ENCODE results near the gene RHD. TPM values are rescaled to one million over a fixed set of nuclear protein-coding genes. Genes with fewer than 3 reads are reported as not detected.
A peak's percentile ranks its signal among the peaks of the same experiment; 100 is the strongest.

RHD gene
- total and polyA plus RNA-seq, 3 donors from 2014 or later: 0.34 to 0.50 (median 0.47) TPM

DNA sequence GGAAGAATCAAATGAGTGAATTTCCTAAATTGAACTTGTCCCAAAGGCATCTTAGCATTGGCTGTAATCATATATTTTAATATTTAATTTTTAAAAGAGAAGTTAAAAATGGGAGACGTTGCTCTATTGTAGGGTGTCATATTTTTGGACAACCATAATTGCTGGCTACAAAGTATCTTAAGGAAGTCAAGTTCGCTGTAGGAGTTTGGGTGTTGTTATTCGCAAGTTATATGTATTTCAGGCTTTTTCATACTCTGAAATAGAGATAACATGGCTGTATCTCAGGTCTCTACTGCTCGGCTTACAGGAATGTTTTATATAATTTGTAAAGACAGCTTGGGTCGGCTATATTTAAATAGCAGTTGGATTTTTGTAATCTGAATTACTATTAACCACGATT, 66.7 kb downstream of the RHD start:
- Histone ChIP-seq H3K4me1 (peaks cover 10% of the 10 kb centered on the region), H3K36me3 (ENCODE audit: low read depth, missing control alignments) (no peaks in the 10 kb centered on the region), H3K9me3 (no peaks in the 10 kb centered on the region), H3K27me3 (no peaks in the 10 kb centered on the region), H3K27ac (peak overlapping the region; percentile 92 to 98), H3K4me3 (peak overlapping the region; percentile 93 to 98)
- TF ChIP-seq POLR2A (IDR thresholded peaks at IDR 0.05) (no peak), CTCF (IDR thresholded peaks at IDR 0.05) (no peak)
- WGBS, 2 donors: 0 to 1% methylated on average over 6 of the region's 6 CpGs
- intact Hi-C loops (cut with DNase I; ENCODE audit: low total_unique reads): no loop called here
- no peak for DNase-seq

- 68 to 76% methylated on average over 6 of the region's 6 CpGs for WGBS, 2 donors
- intact Hi-C loops (cut with DNase I; ENCODE audit: low total_unique reads): no loop called here
- Histone ChIP-seq H3K4me1 (peaks cover 10% of the 10 kb centered on the region), H3K36me3 (ENCODE audit: low read depth, missing control alignments) (no peaks in the 10 kb centered on the region), H3K4me3 (no peak overlapping the region), H3K27ac (no peak overlapping the region), H3K9me3 (no peaks in the 10 kb centered on the region), H3K27me3 (no peaks in the 10 kb centered on the region)
- DNase-seq: no peak
- no peak for TF ChIP-seq CTCF (IDR thresholded peaks at IDR 0.05)
- no peak for TF ChIP-seq POLR2A (IDR thresholded peaks at IDR 0.05)
Measured at GRCh38 chr1:25341746-25342145, 69.4 kb downstream of the RHD start.

- 94 to 98% methylated on average over 1 of the region's 1 CpG for WGBS, 2 donors
- intact Hi-C loops (cut with DNase I; ENCODE audit: low total_unique reads): no loop called here
- no peak for DNase-seq
Measured at GRCh38 chr1:25342846-25343245, 70.5 kb downstream of the RHD start.

GRCh38 chr1:25343872-25344271, 71.6 kb downstream of the RHD start:
- 85 to 86% methylated on average over 4 of the region's 4 CpGs for WGBS, 2 donors
- H3K36me3 ChIP-seq (ENCODE audit: low read depth, missing control alignments): no peaks in the 10 kb centered on the region
- H3K27ac ChIP-seq: no peak overlapping the region
- peaks cover 10% of the 10 kb centered on the region for H3K4me1 ChIP-seq
- H3K4me3 ChIP-seq: no peak overlapping the region
- intact Hi-C loops (cut with DNase I; ENCODE audit: low total_unique reads): no loop called here
- no peak for TF ChIP-seq POLR2A (IDR thresholded peaks at IDR 0.05)
- no peak for TF ChIP-seq CTCF (IDR thresholded peaks at IDR 0.05)
- H3K27me3 ChIP-seq: no peaks in the 10 kb centered on the region
- no peak for DNase-seq
- no peaks in the 10 kb centered on the region for H3K9me3 ChIP-seq

More at GRCh38 chr1:25342846-25343245, 70.5 kb downstream of the RHD start:
- Histone ChIP-seq H3K27ac (no peak overlapping the region), H3K27me3 (no peaks in the 10 kb centered on the region), H3K4me1 (peaks cover 10% of the 10 kb centered on the region), H3K4me3 (no peak overlapping the region), H3K36me3 (ENCODE audit: low read depth, missing control alignments) (no peaks in the 10 kb centered on the region), H3K9me3 (no peaks in the 10 kb centered on the region)
- TF ChIP-seq CTCF (IDR thresholded peaks at IDR 0.05): no peak
- TF ChIP-seq POLR2A (IDR thresholded peaks at IDR 0.05): no peak

- no peaks in the 10 kb centered on the region for H3K36me3 ChIP-seq (ENCODE audit: low read depth, missing control alignments)
- no peaks in the 10 kb centered on the region for H3K4me1 ChIP-seq
- H3K27me3 ChIP-seq: no peaks in the 10 kb centered on the region
- 86 to 88% methylated on average over 2 of the region's 2 CpGs for WGBS, 2 donors
- no peak for DNase-seq
- no peak overlapping the region for H3K27ac ChIP-seq
- H3K9me3 ChIP-seq: no peaks in the 10 kb centered on the region
- intact Hi-C loops (cut with DNase I; ENCODE audit: low total_unique reads): no loop called here
- no peak for TF ChIP-seq POLR2A (IDR thresholded peaks at IDR 0.05)
- no peak for TF ChIP-seq CTCF (IDR thresholded peaks at IDR 0.05)
- H3K4me3 ChIP-seq: no peak overlapping the region
Measured at GRCh38 chr1:25347556-25347955, 75.2 kb downstream of the RHD start.

Measured in testis (tissue), 3 donors.